H1 (cell line): ENCODE results near the gene PBLD. TPM values are rescaled to one million over a fixed set of nuclear protein-coding genes. Genes with fewer than 3 reads are reported as not detected.

ENCODE experiments used
- CTCF ChIA-PET: fragments of 300-600 bp; sonication (Branson Sonifier 250); formaldehyde crosslinking; loops from one replicate; lab custom pipeline; 2021; ENCODE audit not compliant: partially characterized antibody; lab: Charles Lee
- POLR2A ChIA-PET: fragments of 300-600 bp; sonication (Branson Sonifier 250); formaldehyde crosslinking; loops from one replicate; lab custom pipeline; 2021; ENCODE audit warnings: inconsistent platforms; ENCODE audit not compliant: partially characterized antibody; lab: Charles Lee
- DNase-seq, 2 experiments: peaks; one replicate each; pipeline versions ENCODE4 v3.0.0 to v3.0.0-alpha.2; 2010 to 2022; ENCODE audit warnings: low spot score in 2 of 2, low read depth in 1 of 2, mixed read lengths in 1 of 2
- FAIRE-seq: peaks from 2 replicates; lab custom pipeline; 2011; peaks lifted over from hg19 to GRCh38; lab: Jason Lieb, UNC
- H2AFZ ChIP-seq: 2 replicates; pipeline ENCODE4 v1.8.1; 2012; ENCODE audit warnings: low read length, inconsistent platforms
- H2AK5ac ChIP-seq: 2 replicates; pipeline ENCODE4 v1.6.1; 2013; ENCODE audit warnings: low read depth, low read length
- H2BK120ac ChIP-seq: replicated peaks from 2 replicates; pipeline ENCODE3; 2013; ENCODE audit warnings: low read depth, low read length, inconsistent platforms
- H2BK12ac ChIP-seq: 2 replicates; pipeline ENCODE4 v1.6.1; 2013; ENCODE audit warnings: low read depth, low read length
- H2BK15ac ChIP-seq: 2 replicates; pipeline ENCODE4 v1.6.1; 2013; ENCODE audit warnings: low read length
- H2BK20ac ChIP-seq: 2 replicates; pipeline ENCODE4 v1.6.1; 2013; ENCODE audit warnings: low read length
- H2BK5ac ChIP-seq: 2 replicates; pipeline ENCODE4 v1.6.1; 2013; ENCODE audit warnings: low read depth, low read length
- H3K14ac ChIP-seq: 2 replicates; pipeline ENCODE4 v1.6.1; 2013; ENCODE audit warnings: inconsistent platforms; ENCODE audit not compliant: insufficient read length
- H3K18ac ChIP-seq: 2 replicates; pipeline ENCODE4 v1.6.1; 2013; ENCODE audit warnings: low read length; ENCODE audit errors: extremely low read depth
- H3K23ac ChIP-seq: 2 replicates; pipeline ENCODE4 v1.6.1; 2013; ENCODE audit warnings: inconsistent platforms; ENCODE audit not compliant: insufficient read length
- H3K23me2 ChIP-seq: 2 replicates; pipeline ENCODE4 v1.6.1; 2013; ENCODE audit warnings: low read depth, low read length
- H3K27ac ChIP-seq: 2 replicates; pipeline ENCODE4 v1.6.1; 2011; ENCODE audit warnings: low read depth, low read length, inconsistent platforms
- H3K27me3 ChIP-seq, 4 experiments: replicated peaks in 1 of 4; 1 replicate in 1 of 4; 2 replicates in 3 of 4; pipeline versions ENCODE4 v1.6.1 to v1.8.1; 2011 to 2013; ENCODE audit warnings: low read length in 3 of 4, mild to moderate bottlenecking in 3 of 4, inconsistent platforms in 2 of 4, mixed read lengths in 2 of 4, moderate library complexity in 1 of 4; ENCODE audit not compliant: control insufficient read depth in 3 of 4, insufficient read depth in 3 of 4; ENCODE audit errors: extremely low read depth in 1 of 4
- H3K36me3 ChIP-seq, 4 experiments: 2 replicates each; pipeline versions ENCODE4 v1.6.1 to v1.8.1; 2011 to 2013; ENCODE audit warnings: mild to moderate bottlenecking in 4 of 4, low read length in 3 of 4, moderate library complexity in 2 of 4, control low read depth in 1 of 4, inconsistent platforms in 1 of 4; ENCODE audit not compliant: insufficient read depth in 4 of 4, control insufficient read depth in 2 of 4
- H3K4ac ChIP-seq: replicated peaks from 2 replicates; pipeline ENCODE3; 2013; ENCODE audit warnings: low read length, low read depth, mixed read lengths, inconsistent platforms; ENCODE audit not compliant: insufficient read length
- H3K4me1 ChIP-seq, 4 experiments: replicated peaks in 1 of 4; 1 replicate in 1 of 4; 2 replicates in 3 of 4; pipeline versions ENCODE4 v1.6.1 to v1.8.1; 2011 to 2013; ENCODE audit warnings: low read length in 3 of 4, inconsistent platforms in 2 of 4, mixed read lengths in 1 of 4; ENCODE audit not compliant: insufficient read depth in 4 of 4, control insufficient read depth in 3 of 4
- H3K4me2 ChIP-seq, 2 experiments: 2 replicates each; pipeline versions ENCODE4 v1.6.1 to v1.8.1; 2011 to 2013; ENCODE audit warnings: low read depth in 2 of 2, low read length in 2 of 2, control low read depth in 1 of 2, inconsistent platforms in 1 of 2, mild to moderate bottlenecking in 1 of 2; ENCODE audit not compliant: insufficient read depth in 1 of 2
- H3K4me3 ChIP-seq, 4 experiments: fragments of 200-600, 300-600 bp in 1 of 4; sonication (generic), shearing (Covaris generic), sonication (Bioruptor Twin) in 1 of 4; 2 replicates each; pipeline versions ENCODE4 v1.5.1 to v1.8.1; 2011 to 2016; ENCODE audit warnings: low read length in 4 of 4, low read depth in 3 of 4, control low read depth in 2 of 4, inconsistent platforms in 2 of 4, mild to moderate bottlenecking in 2 of 4, mixed read lengths in 1 of 4, moderate library complexity in 1 of 4; ENCODE audit not compliant: insufficient read depth in 2 of 4; ENCODE audit errors: extremely low read depth in 1 of 4
- H3K56ac ChIP-seq: replicated peaks from 2 replicates; pipeline ENCODE3; 2013; ENCODE audit warnings: low read depth, mild to moderate bottlenecking, mixed read lengths, low read length, inconsistent platforms; ENCODE audit not compliant: insufficient read length
- H3K79me1 ChIP-seq: 2 replicates; pipeline ENCODE4 v1.6.1; 2013; ENCODE audit warnings: low read depth, low read length, control low read depth
- H3K79me2 ChIP-seq, 2 experiments: 2 replicates each; pipeline versions ENCODE4 v1.6.1 to v1.8.1; 2012 to 2013; ENCODE audit warnings: low read length in 2 of 2, mild to moderate bottlenecking in 2 of 2, inconsistent platforms in 1 of 2; ENCODE audit not compliant: insufficient read depth in 2 of 2, control insufficient read depth in 1 of 2
- H3K9ac ChIP-seq, 4 experiments: replicated peaks in 1 of 4; 1 replicate in 1 of 4; 2 replicates in 3 of 4; pipeline versions ENCODE4 v1.6.1 to v1.8.1; 2011 to 2013; ENCODE audit warnings: low read depth in 3 of 4, low read length in 3 of 4, control low read depth in 2 of 4, mild to moderate bottlenecking in 2 of 4, moderate library complexity in 2 of 4, inconsistent platforms in 1 of 4; ENCODE audit errors: extremely low read depth in 1 of 4
- H3K9me3 ChIP-seq, 2 experiments: 2 replicates each; pipeline versions ENCODE4 v1.6.1 to v1.8.1; 2012 to 2013; ENCODE audit warnings: mild to moderate bottlenecking in 2 of 2, moderate library complexity in 2 of 2, control low read depth in 1 of 2, inconsistent platforms in 1 of 2, low read depth in 1 of 2, low read length in 1 of 2, mixed read lengths in 1 of 2; ENCODE audit not compliant: insufficient read depth in 2 of 2
- H4K20me1 ChIP-seq, 2 experiments: replicated peaks in 1 of 2; 2 replicates each; pipeline versions ENCODE3 to v1.8.1; 2011 to 2013; ENCODE audit warnings: inconsistent platforms in 2 of 2, low read length in 2 of 2, mild to moderate bottlenecking in 1 of 2; ENCODE audit not compliant: insufficient read depth in 2 of 2, control insufficient read depth in 1 of 2
- H4K5ac ChIP-seq: 2 replicates; pipeline ENCODE4 v1.6.1; 2013; ENCODE audit warnings: low read length, low read depth, mixed read lengths, inconsistent platforms; ENCODE audit not compliant: insufficient read length
- H4K8ac ChIP-seq: 2 replicates; pipeline ENCODE4 v1.8.0; 2013; ENCODE audit warnings: mild to moderate bottlenecking, moderate library complexity, low read length, inconsistent platforms; ENCODE audit not compliant: insufficient read depth; ENCODE audit errors: extremely low read depth
- H4K91ac ChIP-seq: replicated peaks from 2 replicates; pipeline ENCODE3; 2013; ENCODE audit warnings: low read length, mixed read lengths, inconsistent platforms; ENCODE audit not compliant: insufficient read length
- EGR1 ChIP-seq: IDR thresholded peaks from 2 replicates; pipeline ENCODE4 v1.6.1; 2011; ENCODE audit warnings: low read depth, low read length, borderline replicate concordance
- EZH2 ChIP-seq: fragments of 200-600 bp; sonication (generic); IDR thresholded peaks from 2 replicates; pipeline ENCODE4 v1.7.1; 2012; ENCODE audit warnings: low read depth, mild to moderate bottlenecking, moderate library complexity, low read length, inconsistent platforms; ENCODE audit not compliant: severe bottlenecking
- GTF2F1 ChIP-seq: IDR thresholded peaks from 2 replicates; pipeline ENCODE4 v1.6.1; 2012; ENCODE audit warnings: low read depth, low read length, improper control_type of control experiment, borderline replicate concordance
- SIN3A ChIP-seq, 2 experiments: IDR thresholded peaks in 1 of 2; conservative IDR thresholded peaks in 1 of 2; 2 replicates each; pipeline ENCODE4 v1.6.1; 2011 to 2012; ENCODE audit warnings: low read length in 2 of 2, improper control_type of control experiment in 1 of 2, low read depth in 1 of 2, mild to moderate bottlenecking in 1 of 2
- WGBS, 2 experiments: shearing (Covaris generic) in 1 of 2; methylation state at CpG; one replicate each; pipeline versions ENCODE4 v1.1.6 to v1.1.7; 2013 to 2015; ENCODE audit warnings: low lambda C conversion rate in 2 of 2, mixed read lengths in 2 of 2, inconsistent platforms in 1 of 2, low coverage in 1 of 2, missing lambda C conversion rate in 1 of 2; ENCODE audit not compliant: insufficient replicate concordance in 2 of 2, insufficient coverage in 1 of 2, insufficient read length in 1 of 2; ENCODE audit errors: extremely low coverage in 1 of 2, missing lambda C conversion rate in 1 of 2; 5-methylcytosine and 5-hydroxymethylcytosine counted together
- polyA plus RNA-seq, 7 experiments: library from polyadenylated mRNA; depleted of rRNA in 3 of 7; stranded (reverse) in 5 of 7; unstranded in 2 of 7; fragments of >200 nt in 5 of 7; fragments of 200-250 nt in 2 of 7; gene quantifications; 1 replicate in 5 of 7; 2 replicates in 1 of 7; 4 replicates in 1 of 7; pipeline versions ENCODE4 v1.2.1 to v1.2.3, GENCODE V29; 2011 to 2013; ENCODE audit warnings: missing spikeins in 2 of 7, mixed read lengths in 2 of 7
- total RNA-seq: library from RNA; stranded (reverse); fragmentation: NEBNext Ultra II Directional; extraction: Animal tissue kit (Norgen Biotek cat#: 25700); gene quantifications from 2 replicates; pipeline ENCODE4 v1.2.1, GENCODE V29; 2021
- TF ChIP-seq, protein P1 (sequence below), 3 experiments: IDR thresholded peaks; 1 replicate in 2 of 3; 2 replicates in 1 of 3; pipeline versions ENCODE4 v1.5.1 to v1.6.1; 2011; ENCODE audit warnings: low read length in 3 of 3, mild to moderate bottlenecking in 3 of 3, inconsistent platforms in 2 of 3, low read depth in 1 of 3, moderate library complexity in 1 of 3; ENCODE audit not compliant: insufficient read depth in 1 of 3; ENCODE audit errors: control extremely low read depth in 1 of 3

Gene PBLD
- total and polyA plus RNA-seq, 2 of the 8 experiments (the other 6 are each of a cell fraction or from before 2014, with no cell fraction given): 0.56 to 2.0 TPM

DNA sequence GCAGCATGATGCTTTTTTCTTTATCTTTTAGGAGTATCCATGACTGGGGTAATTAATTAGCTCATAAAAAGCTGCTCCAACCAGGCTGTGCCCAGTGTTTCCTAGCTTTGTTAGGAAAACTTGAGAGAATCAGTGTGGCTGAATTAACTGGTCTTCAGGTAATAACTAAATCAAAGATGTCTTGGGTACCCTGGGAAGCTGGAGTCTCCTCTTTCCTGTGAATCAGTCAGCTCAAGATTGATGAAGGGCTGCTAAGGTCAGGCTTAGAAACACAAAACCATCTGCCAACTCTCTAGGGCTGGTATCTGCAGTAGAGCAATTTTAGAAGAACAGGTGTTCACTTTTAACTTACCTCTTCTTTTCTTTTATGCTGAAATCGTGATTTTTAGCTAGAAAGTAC is 79.4 kb downstream of the PBLD start:
- FAIRE-seq (no peak), DNase-seq (no peak)
- no peak overlapping the region for H2BK20ac ChIP-seq
- 76% methylated on average over 1 of the region's 1 CpG; no CpG with 5 or more reads in 1 of the 2 experiments for WGBS, 2 experiments
- H3K79me2 ChIP-seq: no peaks in the 10 kb centered on the region
- no peaks in the 10 kb centered on the region for H3K9me3 ChIP-seq
- CTCF ChIA-PET: interaction anchor here (0.8 to 4.4 kb wide), 5 partner anchors 17 to 465 kb away, joined by 3 to 17 read pairs (median 3); no protein-coding TSS in a partner anchor
- no peak overlapping the region for H2BK5ac ChIP-seq
- POLR2A ChIA-PET: interaction anchor here (0.9 to 5.9 kb wide), 2 partner anchors 22 to 80 kb away, joined by 6 to 27 read pairs; partner anchors contain the start of genes ATOH7, HNRNPH3 and PBLD
- no peak overlapping the region for H2AK5ac ChIP-seq
- H3K36me3 ChIP-seq: no peaks in the 10 kb centered on the region
- no peak overlapping the region for H3K9ac ChIP-seq
- no peak overlapping the region for H4K91ac ChIP-seq
- no peaks in the 10 kb centered on the region for H3K27me3 ChIP-seq
- no peak overlapping the region for H3K56ac ChIP-seq
- H3K23me2 ChIP-seq: no peaks in the 10 kb centered on the region
- no peak overlapping the region for H3K23ac ChIP-seq
- no peak overlapping the region for H4K8ac ChIP-seq
- H3K18ac ChIP-seq: no peak overlapping the region
- H2AFZ ChIP-seq: no peak overlapping the region
- H4K20me1 ChIP-seq: no peaks in the 10 kb centered on the region
- no peak overlapping the region for H2BK120ac ChIP-seq
- H3K4me2 ChIP-seq: no peak overlapping the region
- H3K4ac ChIP-seq: no peak overlapping the region
- no peaks in the 10 kb centered on the region for H3K79me1 ChIP-seq
- H3K4me3 ChIP-seq: no peak overlapping the region
- no peak overlapping the region for H4K5ac ChIP-seq
- H2BK15ac ChIP-seq: no peak overlapping the region
- no peak overlapping the region for H3K27ac ChIP-seq
- H3K14ac ChIP-seq: no peak overlapping the region
- TF ChIP-seq EZH2 (no peak), SIN3A (conservative IDR thresholded peaks at IDR 0.05 in 1 of 2, IDR thresholded peaks at IDR 0.05 in 1 of 2; ENCODE audit: low read depth in 1 of 2, low read length in 2 of 2) (no peak), GTF2F1 (no peak), EGR1 (no peak)
- TF ChIP-seq, protein P1, sequence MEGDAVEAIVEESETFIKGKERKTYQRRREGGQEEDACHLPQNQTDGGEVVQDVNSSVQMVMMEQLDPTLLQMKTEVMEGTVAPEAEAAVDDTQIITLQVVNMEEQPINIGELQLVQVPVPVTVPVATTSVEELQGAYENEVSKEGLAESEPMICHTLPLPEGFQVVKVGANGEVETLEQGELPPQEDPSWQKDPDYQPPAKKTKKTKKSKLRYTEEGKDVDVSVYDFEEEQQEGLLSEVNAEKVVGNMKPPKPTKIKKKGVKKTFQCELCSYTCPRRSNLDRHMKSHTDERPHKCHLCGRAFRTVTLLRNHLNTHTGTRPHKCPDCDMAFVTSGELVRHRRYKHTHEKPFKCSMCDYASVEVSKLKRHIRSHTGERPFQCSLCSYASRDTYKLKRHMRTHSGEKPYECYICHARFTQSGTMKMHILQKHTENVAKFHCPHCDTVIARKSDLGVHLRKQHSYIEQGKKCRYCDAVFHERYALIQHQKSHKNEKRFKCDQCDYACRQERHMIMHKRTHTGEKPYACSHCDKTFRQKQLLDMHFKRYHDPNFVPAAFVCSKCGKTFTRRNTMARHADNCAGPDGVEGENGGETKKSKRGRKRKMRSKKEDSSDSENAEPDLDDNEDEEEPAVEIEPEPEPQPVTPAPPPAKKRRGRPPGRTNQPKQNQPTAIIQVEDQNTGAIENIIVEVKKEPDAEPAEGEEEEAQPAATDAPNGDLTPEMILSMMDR (IDR thresholded peaks at IDR 0.05; ENCODE audit: control extremely low read depth in 1 of 3, insufficient read depth in 1 of 3, low read depth in 1 of 3, low read length in 3 of 3): no peak
- H3K4me1 ChIP-seq: peaks cover 0 to 11% (median 6%) of the 10 kb centered on the region in 4 experiments; a peak in 3 of 7 replicates
- H2BK12ac ChIP-seq: no peak overlapping the region
